Measurements from ENCODE around the gene EVPL. TPM values are rescaled to one million over a fixed set of nuclear protein-coding genes. Genes with fewer than 3 reads are reported as not detected.

The EVPL gene
- total RNA-seq, 2 donors from 2014 or later, result 0.30 to 0.71 TPM

GRCh38 chr17:75994802-75995370 is 32.2 kb downstream of the EVPL start:
- no peaks in the 10 kb centered on the region for H3K27me3 ChIP-seq
- no peak overlapping the region for H3K4me3 ChIP-seq
- no peaks in the 10 kb centered on the region for H3K9me3 ChIP-seq
- no peaks in the 10 kb centered on the region for H3K4me1 ChIP-seq
- peaks cover 5% of the 10 kb centered on the region for H3K36me3 ChIP-seq
- TF ChIP-seq CTCF (IDR thresholded peaks at IDR 0.05), result no peak
- no peak for DNase-seq (ENCODE audit: low spot score)
- H3K27ac ChIP-seq, result no peak overlapping the region

GRCh38 chr17:75991396-75991795 is 35.7 kb downstream of the EVPL start:
- Histone ChIP-seq H3K36me3 (peaks cover 5% of the 10 kb centered on the region), H3K27me3 (no peaks in the 10 kb centered on the region), H3K27ac (no peak overlapping the region), H3K4me3 (no peak overlapping the region), H3K9me3 (no peaks in the 10 kb centered on the region), H3K4me1 (no peaks in the 10 kb centered on the region)
- DNase-seq (ENCODE audit: low spot score), result no peak
- TF ChIP-seq CTCF (IDR thresholded peaks at IDR 0.05), result no peak

- H3K4me1 ChIP-seq, result peaks cover 0 to 12% of the 10 kb centered on the region in 2 donors
- TF ChIP-seq CTCF (IDR thresholded peaks at IDR 0.05), result no peak
- no peaks in the 10 kb centered on the region for H3K36me3 ChIP-seq
- no peak overlapping the region for H3K4me3 ChIP-seq
- no peak overlapping the region for H3K27ac ChIP-seq
- no peaks in the 10 kb centered on the region for H3K9me3 ChIP-seq
- no peak for DNase-seq (ENCODE audit: low spot score)
- H3K27me3 ChIP-seq, result no peaks in the 10 kb centered on the region
These were observed 40.1 kb downstream of the EVPL start for GRCh38 chr17:75987041-75987440.

GRCh38 chr17:75985986-75986385 is 41.1 kb downstream of the EVPL start:
- TF ChIP-seq CTCF (IDR thresholded peaks at IDR 0.05), result no peak
- H3K4me1 ChIP-seq, result peaks cover 0 to 17% of the 10 kb centered on the region in 2 donors
- no peaks in the 10 kb centered on the region for H3K9me3 ChIP-seq
- no peak overlapping the region for H3K27ac ChIP-seq
- no peaks in the 10 kb centered on the region for H3K27me3 ChIP-seq
- DNase-seq (ENCODE audit: low spot score), result no peak
- H3K4me3 ChIP-seq, result no peak overlapping the region
- no peaks in the 10 kb centered on the region for H3K36me3 ChIP-seq

- no peak overlapping the region for H3K27ac ChIP-seq
These were observed 43.5 kb downstream of the EVPL start for GRCh38 chr17:75983501-75984181.

More at GRCh38 chr17:75983501-75984181, 43.5 kb downstream of the EVPL start:
- H3K27me3 ChIP-seq, result no peaks in the 10 kb centered on the region
- H3K9me3 ChIP-seq, result no peaks in the 10 kb centered on the region
- no peaks in the 10 kb centered on the region for H3K36me3 ChIP-seq
- no peak overlapping the region for H3K4me3 ChIP-seq
- DNase-seq (ENCODE audit: low spot score), result peak; percentile 63
- H3K4me1 ChIP-seq, result peaks cover 0 to 29% of the 10 kb centered on the region in 2 donors
- no peak for TF ChIP-seq CTCF (IDR thresholded peaks at IDR 0.05)
